Hepatic stellate cell (primary cell): ENCODE measurements around the gene SYNC.
"Not testable (repeated sequence)": the region's sequence is repeated elsewhere in the genome, so short reads cannot be mapped to it uniquely, and the experiment has no call there.

Experiments
- DNase-seq: peaks from one replicate; pipeline ENCODE4 v3.0.0; 2011; ENCODE audit warnings: low spot score

The SYNC gene

GRCh38 chr1:32642292-32642827, 60.2 kb downstream of the SYNC start:
- not testable (repeated sequence) for DNase-seq

- peak; percentile 19 for DNase-seq
Observed at GRCh38 chr1:32639489-32640075, 63.0 kb downstream of the SYNC start.

GRCh38 chr1:32636914-32637645, 65.5 kb downstream of the SYNC start:
- DNase-seq = no peak

GRCh38 chr1:32635508-32636277, 66.9 kb downstream of the SYNC start:
- DNase-seq = no peak

GRCh38 chr1:32632829-32633228, 69.7 kb downstream of the SYNC start:
- no peak for DNase-seq

- not testable (repeated sequence) for DNase-seq
Observed at GRCh38 chr1:32630173-32630572, 72.4 kb downstream of the SYNC start.
